Measurements from ENCODE around the gene TPCN2.

DNA sequence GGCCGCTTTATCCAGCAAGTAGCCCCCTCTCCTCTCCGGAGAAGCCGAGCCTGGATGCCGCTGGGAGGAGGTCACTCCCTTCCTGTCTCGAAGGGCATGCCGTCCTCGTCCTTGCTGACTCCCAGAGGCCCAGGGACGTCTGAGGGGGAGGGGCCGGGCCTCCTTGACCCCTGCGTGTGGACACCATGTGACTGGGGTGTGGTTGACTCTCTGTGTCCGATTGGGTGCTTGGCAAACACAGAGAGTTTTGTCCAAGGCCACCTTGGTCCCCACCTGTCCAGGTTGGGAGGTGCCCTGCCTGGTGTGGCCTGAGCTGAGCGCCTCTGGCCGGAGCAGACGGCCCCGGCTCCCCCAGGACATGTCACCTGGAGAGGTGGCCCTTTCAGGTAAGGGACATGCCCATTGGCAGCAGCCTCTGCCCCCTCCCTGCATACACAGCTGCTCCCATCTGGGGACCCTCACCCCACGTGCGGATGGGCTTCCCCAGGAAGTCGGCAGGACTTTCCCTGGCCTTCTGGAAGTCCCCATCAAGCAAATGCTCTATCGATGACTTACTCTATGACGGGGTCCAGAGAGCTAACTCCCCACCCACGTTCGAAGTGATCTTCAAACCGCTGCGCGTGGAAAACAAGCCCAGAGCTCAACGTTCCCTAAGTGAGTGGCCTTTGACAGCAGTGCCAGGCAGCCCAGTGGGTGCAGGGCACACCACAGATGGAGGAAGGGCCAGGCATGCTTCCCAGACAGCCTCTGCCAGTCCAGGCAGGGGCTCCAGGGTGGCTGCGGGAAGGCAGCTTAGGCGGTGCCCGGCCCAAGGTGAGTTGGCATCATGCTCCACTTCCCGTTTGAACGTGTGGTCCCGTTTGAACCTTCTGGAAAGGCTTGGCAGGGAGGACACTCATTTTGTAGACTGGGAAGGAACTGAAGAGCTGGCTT is 106.8 kb downstream of the TPCN2 start, which contains the start of gene SMIM38:
- TF ChIP-seq POLR2AphosphoS5 (IDR thresholded peaks at IDR 0.05; ENCODE audit: low read depth, low read length) (no peak), TCF7L2 (IDR thresholded peaks at IDR 0.05; ENCODE audit: low read depth, low read length) (no peak), SIN3A (IDR thresholded peaks at IDR 0.05; ENCODE audit: borderline replicate concordance, insufficient read depth, low read depth, low read length) (no peak)
- TF ChIP-seq, protein P1, sequence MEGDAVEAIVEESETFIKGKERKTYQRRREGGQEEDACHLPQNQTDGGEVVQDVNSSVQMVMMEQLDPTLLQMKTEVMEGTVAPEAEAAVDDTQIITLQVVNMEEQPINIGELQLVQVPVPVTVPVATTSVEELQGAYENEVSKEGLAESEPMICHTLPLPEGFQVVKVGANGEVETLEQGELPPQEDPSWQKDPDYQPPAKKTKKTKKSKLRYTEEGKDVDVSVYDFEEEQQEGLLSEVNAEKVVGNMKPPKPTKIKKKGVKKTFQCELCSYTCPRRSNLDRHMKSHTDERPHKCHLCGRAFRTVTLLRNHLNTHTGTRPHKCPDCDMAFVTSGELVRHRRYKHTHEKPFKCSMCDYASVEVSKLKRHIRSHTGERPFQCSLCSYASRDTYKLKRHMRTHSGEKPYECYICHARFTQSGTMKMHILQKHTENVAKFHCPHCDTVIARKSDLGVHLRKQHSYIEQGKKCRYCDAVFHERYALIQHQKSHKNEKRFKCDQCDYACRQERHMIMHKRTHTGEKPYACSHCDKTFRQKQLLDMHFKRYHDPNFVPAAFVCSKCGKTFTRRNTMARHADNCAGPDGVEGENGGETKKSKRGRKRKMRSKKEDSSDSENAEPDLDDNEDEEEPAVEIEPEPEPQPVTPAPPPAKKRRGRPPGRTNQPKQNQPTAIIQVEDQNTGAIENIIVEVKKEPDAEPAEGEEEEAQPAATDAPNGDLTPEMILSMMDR (IDR thresholded peaks at IDR 0.05): no peak
- TF ChIP-seq, protein P2, sequence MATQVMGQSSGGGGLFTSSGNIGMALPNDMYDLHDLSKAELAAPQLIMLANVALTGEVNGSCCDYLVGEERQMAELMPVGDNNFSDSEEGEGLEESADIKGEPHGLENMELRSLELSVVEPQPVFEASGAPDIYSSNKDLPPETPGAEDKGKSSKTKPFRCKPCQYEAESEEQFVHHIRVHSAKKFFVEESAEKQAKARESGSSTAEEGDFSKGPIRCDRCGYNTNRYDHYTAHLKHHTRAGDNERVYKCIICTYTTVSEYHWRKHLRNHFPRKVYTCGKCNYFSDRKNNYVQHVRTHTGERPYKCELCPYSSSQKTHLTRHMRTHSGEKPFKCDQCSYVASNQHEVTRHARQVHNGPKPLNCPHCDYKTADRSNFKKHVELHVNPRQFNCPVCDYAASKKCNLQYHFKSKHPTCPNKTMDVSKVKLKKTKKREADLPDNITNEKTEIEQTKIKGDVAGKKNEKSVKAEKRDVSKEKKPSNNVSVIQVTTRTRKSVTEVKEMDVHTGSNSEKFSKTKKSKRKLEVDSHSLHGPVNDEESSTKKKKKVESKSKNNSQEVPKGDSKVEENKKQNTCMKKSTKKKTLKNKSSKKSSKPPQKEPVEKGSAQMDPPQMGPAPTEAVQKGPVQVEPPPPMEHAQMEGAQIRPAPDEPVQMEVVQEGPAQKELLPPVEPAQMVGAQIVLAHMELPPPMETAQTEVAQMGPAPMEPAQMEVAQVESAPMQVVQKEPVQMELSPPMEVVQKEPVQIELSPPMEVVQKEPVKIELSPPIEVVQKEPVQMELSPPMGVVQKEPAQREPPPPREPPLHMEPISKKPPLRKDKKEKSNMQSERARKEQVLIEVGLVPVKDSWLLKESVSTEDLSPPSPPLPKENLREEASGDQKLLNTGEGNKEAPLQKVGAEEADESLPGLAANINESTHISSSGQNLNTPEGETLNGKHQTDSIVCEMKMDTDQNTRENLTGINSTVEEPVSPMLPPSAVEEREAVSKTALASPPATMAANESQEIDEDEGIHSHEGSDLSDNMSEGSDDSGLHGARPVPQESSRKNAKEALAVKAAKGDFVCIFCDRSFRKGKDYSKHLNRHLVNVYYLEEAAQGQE (IDR thresholded peaks at IDR 0.05; ENCODE audit: insufficient read depth in 1 of 2, low read depth in 2 of 2, low read length in 1 of 2): no peak
